RCC 7860 (cell line): Measurements from ENCODE around the gene IL17RC.
"Not testable (repeated sequence)": the region's sequence is repeated elsewhere in the genome, so short reads cannot be mapped to it uniquely, and the experiment has no call there.

ENCODE experiments used
- DNase-seq: peaks from one replicate; pipeline ENCODE4 v3.0.0-alpha.2; 2015; ENCODE audit warnings: low spot score
- FAIRE-seq: peaks from 2 replicates; lab custom pipeline; 2012; peaks lifted over from hg19 to GRCh38; lab: Jason Lieb, UNC

Gene IL17RC

GRCh38 chr3:9916734-9917680, at the start of gene IL17RC:
IL17RC (plus strand) TSS chr3:9917098; CDS start chr3:9917316, 218 bp downstream.
- DNase-seq: peak; percentile 83
- FAIRE-seq: peak; percentile 55

GRCh38 chr3:9867106-9867505, 49.8 kb upstream of the IL17RC start:
- no peak for FAIRE-seq

GRCh38 chr3:9869955-9870354, 46.9 kb upstream of the IL17RC start:
- no peak for DNase-seq
- no peak for FAIRE-seq

More at GRCh38 chr3:9867106-9867505, 49.8 kb upstream of the IL17RC start:
- no peak for DNase-seq

- DNase-seq (peak; percentile 14), FAIRE-seq (no peak)
These were observed 45.9 kb upstream of the IL17RC start for GRCh38 chr3:9870978-9871377.

- not testable (repeated sequence) for FAIRE-seq
- peak; percentile 21 for DNase-seq
These were observed 44.8 kb upstream of the IL17RC start for GRCh38 chr3:9872067-9872466.

- FAIRE-seq (no peak), DNase-seq (no peak)
These were observed 41.5 kb upstream of the IL17RC start for GRCh38 chr3:9875448-9875847.

- not testable (repeated sequence) for DNase-seq, FAIRE-seq
These were observed 40.6 kb upstream of the IL17RC start for GRCh38 chr3:9876255-9876654.

- DNase-seq (no peak), FAIRE-seq (no peak)
These were observed 39.9 kb upstream of the IL17RC start for GRCh38 chr3:9876991-9877390.

- no peak for FAIRE-seq
These were observed 38.2 kb upstream of the IL17RC start for GRCh38 chr3:9878700-9879099.

GRCh38 chr3:9879830-9880549, 36.9 kb upstream of the IL17RC start, which contains the start of gene CIDEC:
CIDEC (minus strand) TSS chr3:9880253; CDS start chr3:9878486, 1,767 bp downstream.
- DNase-seq (no peak), FAIRE-seq (no peak)

More at GRCh38 chr3:9878700-9879099, 38.2 kb upstream of the IL17RC start:
- DNase-seq: no peak

- DNase-seq: no peak
- FAIRE-seq: no peak
These were observed 35.5 kb upstream of the IL17RC start for GRCh38 chr3:9881441-9881840.

- DNase-seq: no peak
- no peak for FAIRE-seq
These were observed 33.0 kb upstream of the IL17RC start for GRCh38 chr3:9883706-9884554.

GRCh38 chr3:9884555-9885165, 32.2 kb upstream of the IL17RC start:
- FAIRE-seq (peak; percentile 25), DNase-seq (peak; percentile 75)

- DNase-seq (no peak), FAIRE-seq (no peak)
These were observed 30.6 kb upstream of the IL17RC start for GRCh38 chr3:9886328-9886727.

- no peak for FAIRE-seq
- DNase-seq: no peak
These were observed 29.4 kb upstream of the IL17RC start for GRCh38 chr3:9887480-9887879.

- FAIRE-seq (no peak), DNase-seq (no peak)
These were observed 28.4 kb upstream of the IL17RC start for GRCh38 chr3:9888540-9888939.

- FAIRE-seq: no peak
- DNase-seq: no peak
These were observed 27.5 kb upstream of the IL17RC start for GRCh38 chr3:9889405-9889804.

- DNase-seq: peak; percentile 62
- FAIRE-seq: no peak
These were observed 26.4 kb upstream of the IL17RC start, which contains the start of gene JAGN1 for GRCh38 chr3:9890249-9891071. JAGN1 (plus strand) TSS chr3:9890610; CDS start chr3:9890723, 113 bp downstream.

GRCh38 chr3:9891072-9891622, 25.8 kb upstream of the IL17RC start:
- no peak for DNase-seq
- FAIRE-seq: no peak
